GM12891 (cell line): ENCODE data around the gene INSR.

Experiments used
- PAX5 ChIP-seq: IDR thresholded peaks from 2 replicates; pipeline ENCODE4 v1.6.1; 2011; ENCODE audit warnings: low read length, moderate library complexity, mild to moderate bottlenecking; ENCODE audit not compliant: insufficient read depth, severe bottlenecking
- POLR2A ChIP-seq: IDR thresholded peaks from 2 replicates; pipeline ENCODE4 v1.6.1; 2011; ENCODE audit warnings: low read depth, low read length, control low read depth
- POLR2AphosphoS5 ChIP-seq: IDR thresholded peaks from 2 replicates; pipeline ENCODE4 v1.6.1; 2011; ENCODE audit warnings: low read depth, low read length, control low read depth

- TF ChIP-seq POLR2A (no peak), PAX5 (no peak), POLR2AphosphoS5 (no peak)
These were observed 26.2 kb downstream of the INSR start for GRCh38 chr19:7267792-7268704.
